ENCODE measurements around the gene RENBP.
A peak's percentile ranks its signal among the peaks of the same experiment; 100 is the strongest.

Gene RENBP

DNA sequence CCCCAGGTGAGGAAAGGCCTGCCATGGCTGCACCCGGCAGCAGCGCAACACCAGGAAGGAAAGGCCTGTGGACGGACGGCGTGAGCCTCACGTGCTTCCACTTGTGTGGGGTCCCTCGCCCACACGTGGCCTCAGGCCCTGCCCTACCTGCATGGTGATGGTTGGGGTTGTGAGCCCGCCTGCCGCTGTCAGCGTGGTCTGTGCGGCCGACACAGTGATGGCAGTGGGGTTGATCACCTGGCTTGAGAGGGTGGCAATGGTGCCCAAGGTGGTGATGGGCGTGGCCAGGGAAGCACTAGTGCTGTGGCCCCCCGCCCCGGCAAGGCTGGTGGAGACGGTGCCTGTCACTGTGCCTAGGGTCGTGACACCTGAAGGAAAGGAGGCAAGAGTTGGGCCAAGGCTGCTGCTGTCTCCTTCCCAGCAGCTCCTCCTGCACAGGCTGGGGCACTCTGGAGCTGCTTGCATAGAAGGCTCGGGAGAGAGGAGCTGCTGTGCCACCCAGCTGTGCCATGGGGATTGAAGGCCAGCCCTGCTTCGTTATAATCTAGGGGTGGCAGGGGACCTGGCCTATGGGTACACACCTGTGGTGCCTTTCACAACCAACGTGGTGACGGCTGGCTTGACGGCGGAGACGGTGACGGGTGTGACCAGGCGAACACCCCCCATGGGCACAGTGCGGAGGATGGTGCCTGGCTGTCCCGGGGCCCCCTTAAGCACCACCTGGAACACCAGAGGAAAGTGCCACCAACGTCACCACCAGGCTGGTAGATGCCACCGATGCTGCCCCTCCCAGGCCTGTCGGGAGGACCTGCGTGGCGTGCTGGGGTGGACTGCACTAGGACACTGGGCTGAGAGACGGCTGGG, 11.8 kb upstream of the RENBP start:
- no peak overlapping the region for H3K27ac ChIP-seq
- TF ChIP-seq CTCF (conservative IDR thresholded peaks at IDR 0.05) = no peak

GRCh38 chrX:153955228-153955732, 10.8 kb upstream of the RENBP start:
- no peak for TF ChIP-seq CTCF (conservative IDR thresholded peaks at IDR 0.05)
- H3K27ac ChIP-seq = no peak overlapping the region

DNA sequence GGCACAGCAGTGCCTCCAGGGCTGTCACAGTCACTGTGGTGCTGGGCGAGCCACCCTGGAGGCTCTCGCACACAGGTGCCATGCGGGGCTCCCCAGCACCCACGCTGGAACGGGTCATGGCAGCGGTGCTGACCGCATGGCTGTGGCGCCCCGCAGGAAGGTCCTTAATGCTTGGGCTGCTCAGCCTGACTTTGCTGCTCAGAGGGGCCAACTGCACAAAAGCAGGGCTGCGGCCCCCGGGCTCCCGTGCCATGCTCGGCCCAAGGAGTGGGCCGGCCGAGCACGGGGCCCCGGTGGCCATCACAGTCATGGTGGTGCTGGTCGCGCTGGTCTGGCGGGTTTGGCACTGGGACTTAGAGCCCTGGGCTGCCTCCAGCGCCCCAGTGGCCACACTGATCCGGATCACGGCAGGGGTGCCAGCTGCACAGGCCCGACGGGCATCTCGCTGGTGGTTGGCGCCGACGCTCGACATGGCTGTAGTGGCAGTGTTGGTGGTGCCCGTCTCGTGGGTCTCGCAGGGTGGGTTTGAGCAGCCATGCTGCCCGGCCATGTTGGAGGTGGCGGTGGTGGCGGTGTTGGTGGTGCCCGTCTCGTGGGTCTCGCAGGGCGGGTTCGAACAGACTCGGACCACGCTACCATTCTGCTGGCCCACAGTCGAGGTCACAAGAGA, 10.2 kb upstream of the RENBP start:
- no peak for TF ChIP-seq CTCF (conservative IDR thresholded peaks at IDR 0.05)
- H3K27ac ChIP-seq = no peak overlapping the region

- H3K27ac ChIP-seq = no peak overlapping the region
- no peak for TF ChIP-seq CTCF (conservative IDR thresholded peaks at IDR 0.05)
These were observed 9.6 kb upstream of the RENBP start for GRCh38 chrX:153953892-153954557.

GRCh38 chrX:153953342-153953830, 8.9 kb upstream of the RENBP start:
- H3K27ac ChIP-seq = no peak overlapping the region

DNA sequence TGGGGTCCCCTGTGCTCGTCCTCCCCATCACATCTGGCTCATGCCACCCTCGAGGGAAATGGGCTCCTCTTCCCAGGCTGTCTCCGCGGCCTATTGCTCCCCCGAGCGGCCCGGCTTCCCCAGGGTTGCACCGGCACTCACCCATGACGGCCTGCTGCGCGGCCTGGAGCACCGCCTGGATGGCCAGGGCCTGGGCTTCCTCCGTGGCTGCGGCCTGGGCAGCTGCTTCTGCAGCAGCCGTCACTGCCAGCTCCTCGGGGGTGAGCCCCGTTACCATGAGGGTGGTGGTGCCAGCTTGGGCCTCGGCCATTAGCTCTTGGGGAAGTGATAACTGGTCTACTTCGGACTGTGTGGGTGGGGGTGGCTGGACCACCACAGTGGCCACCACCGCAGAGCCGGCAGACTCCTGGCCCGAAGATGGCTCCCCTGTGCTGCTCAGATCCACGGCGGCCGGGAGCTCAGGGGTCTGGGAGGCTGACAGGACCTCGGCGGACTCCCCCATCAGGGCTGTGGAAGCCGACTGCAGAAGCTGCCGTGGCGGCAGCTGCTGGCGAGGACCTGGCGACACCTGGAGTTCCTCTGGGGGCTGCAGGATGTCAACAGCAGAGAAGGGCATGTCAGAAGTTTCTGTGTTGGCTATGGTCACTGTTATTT, 8.1 kb upstream of the RENBP start:
- no peak for TF ChIP-seq CTCF (conservative IDR thresholded peaks at IDR 0.05)
- no peak overlapping the region for H3K27ac ChIP-seq

More at GRCh38 chrX:153953342-153953830, 8.9 kb upstream of the RENBP start:
- peak; percentile 90 for TF ChIP-seq CTCF (conservative IDR thresholded peaks at IDR 0.05)

All from VCaP (cell line).